PC-9 (cell line): ENCODE results near the gene CTNNB1. TPM values are rescaled to one million over a fixed set of nuclear protein-coding genes. Genes with fewer than 3 reads are reported as not detected.

Source experiments
- BruUV-seq: library from RNA; stranded (reverse); fragments of 400-500 nt; replicated peaks from 2 replicates; lab custom pipeline; 2021; lab: Mats Ljungman, UMichigan
- CTCF ChIA-PET: fragments of 300-600 bp; sonication (Branson Sonifier 250); formaldehyde crosslinking; loops from one replicate; lab custom pipeline; 2022; ENCODE audit warnings: antibody characterized with exemption; lab: Charles Lee
- POLR2A ChIA-PET: fragments of 300-600 bp; sonication (Branson Sonifier 250); formaldehyde crosslinking; loops from one replicate; lab custom pipeline; 2022; ENCODE audit warnings: antibody characterized with exemption; ENCODE audit not compliant: unreplicated experiment; lab: Charles Lee
- DNase-seq, 2 experiments: peaks; one replicate each; pipeline versions ENCODE4 v3.0.0 to v3.0.0-alpha.2; 2015 to 2022; ENCODE audit warnings: mixed read lengths in 1 of 2
- H2AFZ ChIP-seq: fragments of 200-600 bp; sonication (generic); 2 replicates; pipeline ENCODE4 v1.8.1; 2017; ENCODE audit warnings: antibody characterized with exemption
- H3F3A ChIP-seq: fragments of 200-600 bp; sonication (generic); 2 replicates; pipeline ENCODE4 v1.8.1; 2017; ENCODE audit warnings: antibody characterized with exemption, mild to moderate bottlenecking, low read depth; ENCODE audit not compliant: insufficient read depth
- H3K27ac ChIP-seq: fragments of 200-600 bp; sonication (generic); 2 replicates; pipeline ENCODE4 v1.6.1; 2016; ENCODE audit warnings: mixed run types
- H3K27me3 ChIP-seq: fragments of 200-600 bp; sonication (generic); 2 replicates; pipeline ENCODE4 v1.6.1; 2016; ENCODE audit warnings: low read depth, mixed run types; ENCODE audit not compliant: insufficient read depth
- H3K36me3 ChIP-seq: fragments of 200-600 bp; sonication (generic); 2 replicates; pipeline ENCODE4 v1.6.1; 2016; ENCODE audit warnings: low read depth, mixed run types
- H3K4me1 ChIP-seq: fragments of 200-600 bp; sonication (generic); replicated peaks from 2 replicates; pipeline ENCODE4 v1.6.1; 2016; ENCODE audit warnings: mixed run types; ENCODE audit not compliant: insufficient read depth
- H3K4me2 ChIP-seq: fragments of 200-600 bp; sonication (generic); 2 replicates; pipeline ENCODE4 v1.6.1; 2017; ENCODE audit warnings: mixed run types
- H3K4me3 ChIP-seq: fragments of 200-600 bp; sonication (generic); 2 replicates; pipeline ENCODE4 v1.6.1; 2016; ENCODE audit warnings: mixed run types
- H3K79me2 ChIP-seq: fragments of 200-600 bp; sonication (generic); 2 replicates; pipeline ENCODE4 v1.6.1; 2017; ENCODE audit warnings: low read depth, mixed run types
- H3K9me2 ChIP-seq: fragments of 200-600 bp; sonication (generic); 2 replicates; pipeline ENCODE4 v1.8.1; 2017; ENCODE audit warnings: mild to moderate bottlenecking; ENCODE audit not compliant: insufficient read depth
- H3K9me3 ChIP-seq: fragments of 200-600 bp; sonication (generic); 2 replicates; pipeline ENCODE4 v1.8.1; 2016; ENCODE audit warnings: low read depth; ENCODE audit not compliant: insufficient read depth
- H4K20me1 ChIP-seq: fragments of 200-600 bp; sonication (generic); 2 replicates; pipeline ENCODE4 v1.8.1; 2017; ENCODE audit not compliant: insufficient read depth
- EZH2 ChIP-seq: fragments of 200-600 bp; sonication (generic); IDR thresholded peaks from 2 replicates; pipeline ENCODE4 v1.8.0; 2017; ENCODE audit warnings: antibody characterized with exemption, low read depth
- intact Hi-C: fragments of 100-400 bp; cut with micrococcal nuclease; formaldehyde crosslinking; loops from one replicate; pipeline ENCODE4 v1.10.0; 2022; ENCODE audit not compliant: unreplicated experiment
- total RNA-seq: library from RNA; stranded (reverse); gene quantifications from 2 replicates; pipeline ENCODE4 v1.2.3, GENCODE V29; 2021
- TF ChIP-seq, protein P1 (sequence below): fragments of 200-600 bp; sonication (generic); conservative IDR thresholded peaks from 2 replicates; pipeline ENCODE4 v1.6.1; 2017; ENCODE audit warnings: mixed run types, antibody characterized with exemption, mild to moderate bottlenecking, moderate library complexity

CTNNB1 gene
- total RNA-seq, 1 experiment from 2014 or later = 251 TPM

- H3K79me2 ChIP-seq = peaks cover 99% of the 10 kb centered on the region
- H3K36me3 ChIP-seq = peaks cover 16% of the 10 kb centered on the region; the same call in 1 of the 2 replicates
- intact Hi-C loops = no loop called here
- no TSS peak for BruUV-seq
- H3K4me3 ChIP-seq = no peak overlapping the region
- TF ChIP-seq, protein P1, sequence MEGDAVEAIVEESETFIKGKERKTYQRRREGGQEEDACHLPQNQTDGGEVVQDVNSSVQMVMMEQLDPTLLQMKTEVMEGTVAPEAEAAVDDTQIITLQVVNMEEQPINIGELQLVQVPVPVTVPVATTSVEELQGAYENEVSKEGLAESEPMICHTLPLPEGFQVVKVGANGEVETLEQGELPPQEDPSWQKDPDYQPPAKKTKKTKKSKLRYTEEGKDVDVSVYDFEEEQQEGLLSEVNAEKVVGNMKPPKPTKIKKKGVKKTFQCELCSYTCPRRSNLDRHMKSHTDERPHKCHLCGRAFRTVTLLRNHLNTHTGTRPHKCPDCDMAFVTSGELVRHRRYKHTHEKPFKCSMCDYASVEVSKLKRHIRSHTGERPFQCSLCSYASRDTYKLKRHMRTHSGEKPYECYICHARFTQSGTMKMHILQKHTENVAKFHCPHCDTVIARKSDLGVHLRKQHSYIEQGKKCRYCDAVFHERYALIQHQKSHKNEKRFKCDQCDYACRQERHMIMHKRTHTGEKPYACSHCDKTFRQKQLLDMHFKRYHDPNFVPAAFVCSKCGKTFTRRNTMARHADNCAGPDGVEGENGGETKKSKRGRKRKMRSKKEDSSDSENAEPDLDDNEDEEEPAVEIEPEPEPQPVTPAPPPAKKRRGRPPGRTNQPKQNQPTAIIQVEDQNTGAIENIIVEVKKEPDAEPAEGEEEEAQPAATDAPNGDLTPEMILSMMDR = no peak
- TF ChIP-seq EZH2 = no peak
- no peaks in the 10 kb centered on the region for H3K9me3 ChIP-seq
- no peak overlapping the region for H3K4me2 ChIP-seq
- H4K20me1 ChIP-seq = peaks cover 95% of the 10 kb centered on the region
- no peak overlapping the region for H2AFZ ChIP-seq
- H3K27ac ChIP-seq = no peak overlapping the region
- no peaks in the 10 kb centered on the region for H3K9me2 ChIP-seq
- H3K27me3 ChIP-seq = no peaks in the 10 kb centered on the region
- H3K4me1 ChIP-seq = no peaks in the 10 kb centered on the region
- ChIA-PET POLR2A (interaction anchor here (0.7 kb wide), 1 partner anchor 9 kb away, joined by 4 read pairs; no protein-coding TSS in a partner anchor), CTCF (interaction anchor here (0.6 kb wide), 1 partner anchor 14 kb away, joined by 5 read pairs; no protein-coding TSS in a partner anchor)
- DNase-seq = no peak
- peaks cover 10% of the 10 kb centered on the region; the same call in 1 of the 2 replicates for H3F3A ChIP-seq
Measured at GRCh38 chr3:41216422-41216821, 17.1 kb downstream of the CTNNB1 start.

GRCh38 chr3:41216993-41217392 is 17.7 kb downstream of the CTNNB1 start:
- Histone ChIP-seq H3K36me3 (peaks cover 10% of the 10 kb centered on the region; the same call in 1 of the 2 replicates), H3F3A (peaks cover 10% of the 10 kb centered on the region; the same call in 1 of the 2 replicates), H3K4me1 (no peaks in the 10 kb centered on the region), H3K27ac (no peak overlapping the region), H3K79me2 (peaks cover 99% of the 10 kb centered on the region), H2AFZ (no peak overlapping the region), H3K27me3 (no peaks in the 10 kb centered on the region), H3K9me2 (no peaks in the 10 kb centered on the region), H3K4me2 (no peak overlapping the region), H3K9me3 (no peaks in the 10 kb centered on the region), H3K4me3 (no peak overlapping the region), H4K20me1 (peaks cover 95% of the 10 kb centered on the region)
- no peak for DNase-seq
- CTCF ChIA-PET = no interaction called here
- no TSS peak for BruUV-seq
- intact Hi-C loops = no loop called here
- TF ChIP-seq EZH2 = no peak
- TF ChIP-seq, protein P1 = no peak
- POLR2A ChIA-PET = interaction anchor here (0.6 to 0.7 kb wide), 2 partner anchors 10 to 19 kb away, joined by 3 to 4 read pairs; no protein-coding TSS in a partner anchor

GRCh38 chr3:41219424-41219823 is 20.1 kb downstream of the CTNNB1 start:
- intact Hi-C loops = no loop called here
- no peaks in the 10 kb centered on the region for H3K9me3 ChIP-seq
- CTCF ChIA-PET = no interaction called here
- peaks cover 82% of the 10 kb centered on the region for H4K20me1 ChIP-seq
- peaks cover 12% of the 10 kb centered on the region; the same call in 1 of the 2 replicates for H3K36me3 ChIP-seq
- BruUV-seq = no TSS peak
- no peaks in the 10 kb centered on the region for H3K27me3 ChIP-seq
- no peak overlapping the region for H3K4me2 ChIP-seq
- no peak overlapping the region for H2AFZ ChIP-seq
- DNase-seq = no peak
- peaks cover 92% of the 10 kb centered on the region for H3K79me2 ChIP-seq
- H3K4me3 ChIP-seq = no peak overlapping the region
- TF ChIP-seq, protein P1 = no peak
- TF ChIP-seq EZH2 = no peak
- peaks cover 7% of the 10 kb centered on the region; the same call in 1 of the 2 replicates for H3F3A ChIP-seq
- H3K27ac ChIP-seq = no peak overlapping the region
- H3K4me1 ChIP-seq = no peaks in the 10 kb centered on the region
- H3K9me2 ChIP-seq = no peaks in the 10 kb centered on the region
- POLR2A ChIA-PET = interaction anchor here (0.7 kb wide), 1 partner anchor 1043 kb away, joined by 3 read pairs; no protein-coding TSS in a partner anchor
